HCT116 (cell line): ENCODE measurements around the gene PATE2. TPM values are rescaled to one million over a fixed set of nuclear protein-coding genes. Genes with fewer than 3 reads are reported as not detected.

Experiments
- ATAC-seq: fragments of 200-7000 bp; cut with Tn5 transposase; 2 replicates; pipeline ENCODE4 v1.9.1; 2020; ENCODE audit warnings: mild to moderate bottlenecking, moderate library complexity
- BruUV-seq: library from RNA; stranded (reverse); fragments of 400-500 nt; replicated peaks from 2 replicates; lab custom pipeline; 2021; lab: Mats Ljungman, UMichigan
- CTCF ChIA-PET: fragments of 300-600 bp; sonication (Branson Sonifier 250); formaldehyde crosslinking; loops from one replicate; lab custom pipeline; 2021; ENCODE audit warnings: antibody characterized with exemption; lab: Charles Lee
- POLR2A ChIA-PET: fragments of 300-600, 350-600 bp; sonication (Branson Sonifier 250); formaldehyde crosslinking; loops from one replicate; lab custom pipeline; 2021; ENCODE audit warnings: antibody characterized with exemption; lab: Charles Lee
- RAD21 ChIA-PET, 2 experiments: fragments of 300-600 bp; sonication (Branson Sonifier 250); formaldehyde crosslinking; loops; one replicate each; lab custom pipeline; 2023; ENCODE audit warnings: low total read pairs in 2 of 2; ENCODE audit not compliant: uncharacterized antibody in 2 of 2, unreplicated experiment in 2 of 2, low non-redundant PET in 1 of 2; lab: Charles Lee
- DNase-seq: peaks from one replicate; pipeline ENCODE4 v3.0.0-alpha.2; 2010; ENCODE audit warnings: low read depth, low spot score
- H2AFZ ChIP-seq: fragments of 200-600 bp; shearing (Covaris generic), sonication (generic); 2 replicates; pipeline ENCODE4 v1.6.1; 2017; ENCODE audit warnings: low read depth, mixed run types, mixed read lengths, antibody characterized with exemption, low read length; ENCODE audit not compliant: poor library complexity, severe bottlenecking
- H3K27ac ChIP-seq: 2 replicates; pipeline ENCODE4 v1.5.1; 2012; ENCODE audit warnings: low read depth, low read length
- H3K27me3 ChIP-seq: fragments of 200-600 bp; sonication (generic); 2 replicates; pipeline ENCODE4 v1.6.1; 2016; ENCODE audit warnings: mixed run types, low read length, mixed read lengths; ENCODE audit not compliant: insufficient read depth
- H3K36me3 ChIP-seq, 2 experiments: fragments of 200-500 bp in 1 of 2; fragments of 200-600 bp in 1 of 2; sonication (Bioruptor generic) in 1 of 2; sonication (generic) in 1 of 2; 2 replicates each; pipeline versions ENCODE4 v1.5.1 to v1.6.1; 2014 to 2016; ENCODE audit warnings: low read length in 2 of 2, inconsistent platforms in 1 of 2, mixed read lengths in 1 of 2, mixed run types in 1 of 2; ENCODE audit not compliant: insufficient read depth in 2 of 2, control insufficient read depth in 1 of 2
- H3K4me1 ChIP-seq, 2 experiments: fragments of 200-600 bp in 1 of 2; sonication (generic) in 1 of 2; 2 replicates each; pipeline versions ENCODE4 v1.5.1 to v1.6.1; 2012 to 2017; ENCODE audit warnings: low read length in 2 of 2, inconsistent platforms in 1 of 2, mild to moderate bottlenecking in 1 of 2, mixed read lengths in 1 of 2, mixed run types in 1 of 2, moderate library complexity in 1 of 2; ENCODE audit not compliant: insufficient read depth in 2 of 2, control insufficient read depth in 1 of 2
- H3K4me2 ChIP-seq: fragments of 200-600 bp; sonication (generic); 2 replicates; pipeline ENCODE4 v1.6.1; 2017; ENCODE audit warnings: mixed run types, low read length, mixed read lengths
- H3K4me3 ChIP-seq, 2 experiments: fragments of 200-600 bp in 1 of 2; sonication (generic) in 1 of 2; replicated peaks in 1 of 2; 2 replicates each; pipeline ENCODE4 v1.5.1; 2011 to 2016; ENCODE audit warnings: low read length in 2 of 2, control low read depth in 1 of 2, low read depth in 1 of 2, mild to moderate bottlenecking in 1 of 2, mixed read lengths in 1 of 2, mixed run types in 1 of 2
- H3K79me2 ChIP-seq: fragments of 200-600 bp; sonication (generic); 2 replicates; pipeline ENCODE4 v1.6.1; 2017; ENCODE audit warnings: mild to moderate bottlenecking, mixed run types, low read length, moderate library complexity, mixed read lengths; ENCODE audit not compliant: insufficient read depth
- H3K9ac ChIP-seq: fragments of 200-600 bp; sonication (generic); 2 replicates; pipeline ENCODE4 v1.6.1; 2016; ENCODE audit warnings: low read length, mixed read lengths
- H3K9me2 ChIP-seq: fragments of 200-600 bp; sonication (generic), shearing (Covaris generic); 2 replicates; pipeline ENCODE4 v1.6.1; 2017; ENCODE audit warnings: mixed run types, mild to moderate bottlenecking, moderate library complexity; ENCODE audit not compliant: insufficient read depth
- H3K9me3 ChIP-seq, 2 experiments: fragments of 200-500 bp in 1 of 2; fragments of 200-600 bp in 1 of 2; sonication (Bioruptor generic) in 1 of 2; sonication (generic) in 1 of 2; 2 replicates each; pipeline ENCODE4 v1.6.1; 2014 to 2017; ENCODE audit warnings: low read length in 2 of 2, mixed read lengths in 2 of 2, inconsistent platforms in 1 of 2, low read depth in 1 of 2, mild to moderate bottlenecking in 1 of 2, mixed run types in 1 of 2, moderate library complexity in 1 of 2; ENCODE audit not compliant: control insufficient read depth in 1 of 2, insufficient read depth in 1 of 2
- H4K20me1 ChIP-seq: fragments of 200-600 bp; sonication (generic), shearing (Covaris generic); 2 replicates; pipeline ENCODE4 v1.6.1; 2017; ENCODE audit warnings: mixed run types, mild to moderate bottlenecking, moderate library complexity; ENCODE audit not compliant: insufficient read depth
- EGR1 ChIP-seq: IDR thresholded peaks from 2 replicates; pipeline ENCODE4 v1.6.1; 2012; ENCODE audit warnings: low read depth
- EZH2 ChIP-seq: fragments of 200-600 bp; sonication (generic); IDR thresholded peaks from 2 replicates; pipeline ENCODE4 v1.6.1; 2017; ENCODE audit warnings: antibody characterized with exemption, mixed run types
- FOSL1 ChIP-seq: IDR thresholded peaks from 2 replicates; pipeline ENCODE4 v1.6.1; 2012; ENCODE audit warnings: low read depth
- MAX ChIP-seq: IDR thresholded peaks from 2 replicates; pipeline ENCODE4 v1.6.1; 2012
- POLR2AphosphoS5 ChIP-seq: IDR thresholded peaks from 2 replicates; pipeline ENCODE4 v1.6.1; 2011; ENCODE audit warnings: mild to moderate bottlenecking, low read depth, low read length, moderate library complexity
- SIN3A ChIP-seq: IDR thresholded peaks from 2 replicates; pipeline ENCODE4 v1.6.1; 2012; ENCODE audit warnings: low read depth
- intact Hi-C: fragments of 100-400 bp; cut with micrococcal nuclease; formaldehyde crosslinking; loops from 2 replicates; pipeline ENCODE4 v1.10.0; 2022
- total RNA-seq: library from RNA; stranded (reverse); gene quantifications from one replicate; pipeline ENCODE4 v1.2.1, GENCODE V29; 2021; ENCODE audit not compliant: unreplicated experiment

PATE2 gene
- total RNA-seq, 1 experiment from 2014 or later: not detected

- H2AFZ ChIP-seq: no peak overlapping the region
- ATAC-seq (no peak), DNase-seq (no peak)
- H3K9me2 ChIP-seq: no peaks in the 10 kb centered on the region
- no peak overlapping the region for H3K9ac ChIP-seq
- H4K20me1 ChIP-seq: no peaks in the 10 kb centered on the region
- H3K36me3 ChIP-seq: no peaks in the 10 kb centered on the region
- intact Hi-C loops: no loop called here
- H3K79me2 ChIP-seq: no peaks in the 10 kb centered on the region
- no TSS peak for BruUV-seq
- peaks cover 66% of the 10 kb centered on the region for H3K27me3 ChIP-seq
- ChIA-PET POLR2A (no interaction called here), RAD21 (no interaction called here), CTCF (no interaction called here)
- no peaks in the 10 kb centered on the region for H3K4me1 ChIP-seq
- H3K4me2 ChIP-seq: no peak overlapping the region
- no peak overlapping the region for H3K4me3 ChIP-seq
- H3K9me3 ChIP-seq: no peaks in the 10 kb centered on the region
- no peak overlapping the region for H3K27ac ChIP-seq
- no peak for TF ChIP-seq EGR1
- no peak for TF ChIP-seq MAX
- no peak for TF ChIP-seq POLR2AphosphoS5
- no peak for TF ChIP-seq SIN3A
- no peak for TF ChIP-seq FOSL1
- no peak for TF ChIP-seq EZH2
Observed at GRCh38 chr11:125728969-125729368, 49.7 kb downstream of the PATE2 start.

Other genes starting within 250 kb of the PATE2 start
- gene EI24, start 209.4 kb downstream of the PATE2 start, total RNA-seq: 130 TPM
- gene STT3A, start 186.0 kb downstream of the PATE2 start, total RNA-seq: 156 TPM
- 69.3 TPM for gene CHEK1, start 153.7 kb downstream of the PATE2 start, total RNA-seq
- not detected for gene ACRV1, start 98.0 kb downstream of the PATE2 start, total RNA-seq
- not detected for gene PATE1, start 32.5 kb downstream of the PATE2 start, total RNA-seq
- gene PATE3, start 9.3 kb upstream of the PATE2 start, total RNA-seq: not detected
- gene PATE4, start 54.5 kb upstream of the PATE2 start, total RNA-seq: not detected
- gene HYLS1, start 108.8 kb upstream of the PATE2 start, total RNA-seq: 18.9 TPM
- gene PUS3, start 124.4 kb upstream of the PATE2 start, total RNA-seq: 11.9 TPM
- 0.37 TPM for gene DDX25, start 125.7 kb upstream of the PATE2 start, total RNA-seq
- not detected for gene VSIG10L2, start 167.2 kb upstream of the PATE2 start, total RNA-seq